ENCODE data around the gene NFYA.

The NFYA gene

DNA sequence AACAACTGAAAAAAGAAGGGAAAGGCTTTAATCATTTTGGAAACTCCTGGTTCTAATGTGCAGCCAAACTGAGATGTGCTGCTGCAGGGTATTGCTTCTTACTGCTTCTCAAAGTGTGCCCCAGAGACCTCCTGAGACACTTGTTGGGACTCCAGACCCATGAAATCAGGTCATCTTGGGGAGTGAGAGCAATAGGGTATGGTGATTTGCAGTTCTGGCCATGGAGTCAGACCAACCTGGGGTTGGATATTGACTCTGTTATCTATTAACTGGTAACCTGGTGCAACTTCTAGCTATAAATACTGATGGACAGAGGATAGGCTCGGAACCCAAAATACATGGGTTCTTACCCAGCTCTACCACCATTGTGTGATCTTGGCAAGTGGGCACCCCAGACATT lies 26.7 kb upstream of the NFYA start:
- no peak for DNase-seq (ENCODE audit: low read depth in 3 of 3)

DNA sequence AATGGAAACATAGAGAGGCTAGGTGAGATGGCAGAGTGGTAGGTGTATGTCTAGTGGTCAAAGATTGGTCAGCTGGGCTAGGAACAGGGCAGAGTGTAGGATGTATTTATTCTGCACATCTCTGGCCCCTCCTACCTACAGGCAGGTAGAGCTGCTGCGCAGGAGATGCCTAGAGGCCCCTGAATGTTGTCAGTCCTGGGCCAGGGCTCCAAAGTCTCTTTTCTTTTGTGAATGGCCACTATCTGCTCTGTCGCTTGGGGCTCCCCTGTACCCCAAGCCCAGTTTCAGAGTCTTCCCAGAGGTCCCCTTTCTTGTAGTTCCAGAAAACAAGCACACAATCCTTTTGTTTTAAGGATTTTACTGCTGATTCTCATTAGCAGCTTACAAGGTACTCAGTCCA lies 25.5 kb upstream of the NFYA start:
- DNase-seq (ENCODE audit: low read depth in 3 of 3), result no peak

DNA sequence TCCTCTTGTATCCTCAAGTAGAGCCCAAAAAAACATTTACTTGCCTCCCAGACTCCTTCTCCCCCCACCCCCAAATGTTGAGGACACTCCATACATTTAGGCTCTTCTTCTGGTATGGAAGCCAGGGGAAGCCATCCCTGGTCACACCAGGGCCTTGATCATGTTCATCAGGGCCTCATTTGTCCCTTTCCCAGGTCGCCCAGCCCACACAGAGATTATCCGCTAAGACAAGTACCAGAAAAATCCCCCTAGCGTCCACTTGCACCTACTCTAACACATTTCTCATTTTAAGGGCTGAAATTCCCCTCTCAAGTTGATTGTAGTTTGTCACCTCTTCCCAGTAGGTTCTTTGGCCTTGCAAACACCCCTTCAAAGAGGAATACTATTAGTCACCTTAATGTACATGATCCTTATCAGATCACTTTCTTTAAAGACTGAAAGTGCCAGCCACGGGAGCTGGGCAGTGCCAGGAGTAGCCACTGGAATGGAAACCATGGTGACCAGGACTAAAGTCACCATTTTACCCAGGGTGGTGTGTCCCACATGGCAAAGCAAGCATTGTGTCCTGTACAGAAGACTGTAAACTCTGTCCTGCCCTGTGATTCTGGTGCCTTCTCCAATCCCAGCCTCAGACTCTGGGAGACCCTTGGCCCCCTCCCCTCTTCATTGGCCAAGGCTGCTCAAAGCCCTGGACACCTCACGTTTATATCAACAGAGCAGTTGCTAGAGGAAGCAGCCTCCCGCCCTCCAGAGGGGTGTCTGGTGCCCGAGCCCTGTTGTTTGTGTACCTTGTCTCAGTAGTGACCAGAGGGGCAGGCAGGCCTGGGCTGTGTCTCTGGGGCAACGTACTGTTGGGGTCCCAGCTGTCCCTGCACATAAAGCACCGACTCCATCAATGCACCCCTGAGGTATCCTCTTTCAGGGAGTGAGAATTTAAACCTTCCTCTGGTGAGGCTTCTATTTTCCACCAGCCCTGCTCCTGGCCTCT lies 24.7 kb upstream of the NFYA start:
- DNase-seq (ENCODE audit: low read depth in 3 of 3), result no peak

DNA sequence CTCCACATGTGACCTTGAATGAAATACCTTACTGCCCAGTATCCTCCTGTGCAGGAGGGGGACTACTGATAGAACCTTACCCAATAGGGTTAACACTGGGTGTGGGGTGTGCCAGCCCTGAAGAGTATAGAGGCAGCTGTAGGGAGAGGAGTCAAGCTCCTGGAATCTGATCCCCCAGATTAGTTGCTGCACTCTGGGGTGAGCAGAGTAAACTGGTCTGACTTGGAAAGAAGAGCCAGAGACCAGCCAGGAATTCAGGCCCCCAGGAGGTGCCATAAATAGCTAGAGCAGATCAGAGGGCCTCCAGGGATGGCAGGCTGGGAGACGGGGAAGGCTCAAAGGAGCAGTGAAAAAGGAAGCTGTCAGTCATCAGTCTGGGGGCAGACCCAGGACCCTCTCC lies 23.3 kb upstream of the NFYA start:
- no peak for DNase-seq (ENCODE audit: low read depth in 3 of 3)

DNA sequence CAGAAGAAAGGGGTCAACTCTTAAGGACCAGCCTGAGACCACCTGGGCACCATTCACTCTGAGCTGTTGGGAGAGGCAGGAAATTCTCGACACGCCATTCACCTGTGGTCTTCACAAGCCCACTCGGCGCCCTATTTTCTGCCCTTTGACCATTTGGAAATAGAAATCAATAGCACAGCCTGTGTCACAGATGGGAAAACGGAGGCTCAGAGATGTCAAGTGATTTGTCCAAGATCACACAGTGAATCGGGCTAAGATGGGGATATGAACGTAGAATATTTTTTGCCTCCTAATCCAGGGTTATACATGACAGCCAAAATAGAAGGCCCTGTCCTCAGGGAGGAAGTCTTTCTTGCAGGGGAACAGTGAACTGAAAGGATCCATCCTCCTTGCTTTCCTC lies 22.8 kb upstream of the NFYA start:
- no peak for DNase-seq (ENCODE audit: low read depth in 3 of 3)

DNA sequence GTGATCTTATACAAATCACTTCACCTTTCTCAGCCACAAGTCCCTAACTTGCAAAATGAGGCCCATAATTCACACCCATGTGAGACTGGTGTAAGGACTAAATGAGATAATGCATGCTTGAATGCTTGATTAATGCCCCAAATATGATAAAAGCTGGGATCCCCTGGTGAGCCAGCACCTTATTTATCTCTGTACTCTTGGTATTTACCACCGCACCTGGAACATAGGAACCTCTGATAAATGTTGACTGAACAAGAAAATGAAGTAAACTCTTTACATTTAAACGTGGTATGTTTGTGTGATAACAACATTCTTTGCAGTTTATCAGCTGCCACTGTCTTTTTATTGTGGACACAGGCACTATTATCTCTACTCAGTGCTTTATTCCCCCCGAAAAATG lies 22.2 kb upstream of the NFYA start:
- no peak for DNase-seq (ENCODE audit: low read depth in 3 of 3)

DNA sequence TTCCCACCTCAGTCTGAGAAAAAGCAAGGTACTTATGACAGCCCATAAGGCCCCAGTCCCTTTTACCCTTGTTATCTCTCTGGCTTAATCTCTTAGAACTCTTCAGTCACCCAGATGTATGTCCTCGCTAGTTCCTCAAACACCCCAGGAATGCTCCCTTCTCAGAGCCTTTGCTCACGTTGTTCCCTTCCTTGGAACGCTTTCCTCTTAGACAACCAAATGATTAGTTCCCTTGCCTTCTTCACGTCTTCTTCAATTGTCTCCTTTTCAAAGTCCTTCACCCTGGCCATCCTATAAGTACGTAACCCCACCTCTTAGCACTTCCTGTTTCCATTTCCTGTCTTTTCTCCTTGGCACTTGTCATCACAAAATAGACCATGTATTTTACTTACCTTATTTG lies 20.9 kb upstream of the NFYA start:
- DNase-seq (ENCODE audit: low read depth in 3 of 3), result no peak

DNA sequence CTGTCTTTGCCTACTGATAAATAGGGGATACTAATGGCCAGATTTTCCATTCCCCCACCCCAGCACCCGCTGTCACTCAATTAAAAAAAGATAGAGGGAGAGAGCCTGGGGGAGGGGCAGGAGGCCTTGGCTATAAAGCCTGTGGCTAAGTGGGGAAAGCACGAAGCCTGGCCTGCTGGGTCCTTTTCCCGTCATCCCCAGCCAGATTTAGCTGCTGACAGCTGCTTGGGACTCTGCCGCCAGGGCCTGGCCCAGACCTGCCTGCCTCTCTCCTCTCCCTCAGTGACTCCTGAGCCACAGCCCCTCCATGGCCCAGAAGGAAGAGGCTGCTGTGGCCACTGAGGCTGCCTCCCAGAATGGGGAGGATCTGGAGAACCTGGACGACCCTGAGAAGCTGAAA lies 19.7 kb upstream of the NFYA start, which contains the start of gene APOBEC2:
TSS of gene APOBEC2 (plus strand) at position 162 of the 400 bp plus-strand sequence. CDS start at position 308, 146 bp downstream.
- no peak for DNase-seq (ENCODE audit: low read depth in 3 of 3)

DNA sequence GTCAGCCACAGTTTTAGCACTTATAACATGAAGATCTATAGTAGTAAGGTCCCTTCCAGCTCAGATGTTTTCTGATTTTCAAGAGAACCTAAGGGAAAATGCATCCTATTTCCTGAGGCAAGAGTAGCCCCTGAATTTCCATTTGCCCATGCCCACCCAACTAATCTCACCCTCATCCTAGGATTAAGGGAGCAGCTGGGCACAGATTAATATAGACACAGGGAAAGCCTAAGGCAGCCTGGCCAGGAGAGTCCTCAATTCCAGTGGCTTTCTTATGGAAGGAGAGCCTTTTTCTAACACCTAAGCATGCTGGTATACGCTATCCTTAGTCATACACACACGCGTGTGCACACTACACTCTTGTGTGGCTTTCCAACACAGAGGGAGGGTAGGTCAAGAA lies 18.3 kb upstream of the NFYA start:
- DNase-seq (ENCODE audit: low read depth in 3 of 3), result no peak

DNA sequence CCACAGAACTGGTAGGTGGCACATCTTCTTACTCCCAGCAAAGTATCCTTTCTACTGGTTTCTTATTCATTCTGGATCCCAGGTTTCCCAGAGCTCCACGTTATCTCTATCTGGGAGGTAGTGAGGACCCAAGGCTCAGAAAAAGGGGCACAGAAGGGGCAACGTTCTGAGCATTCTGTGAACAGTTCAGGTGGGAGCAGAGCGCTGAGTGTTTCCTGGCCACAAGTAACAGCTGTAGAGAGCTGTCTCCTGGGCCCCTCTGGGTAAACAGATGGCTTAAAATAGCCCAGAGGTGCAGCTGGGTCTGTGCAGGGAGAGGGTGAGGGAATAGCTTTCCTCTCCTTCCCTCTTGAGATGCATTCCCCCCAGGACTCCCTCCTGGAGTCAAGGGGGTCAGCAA lies 17.6 kb upstream of the NFYA start:
- DNase-seq (ENCODE audit: low read depth in 3 of 3), result no peak

DNA sequence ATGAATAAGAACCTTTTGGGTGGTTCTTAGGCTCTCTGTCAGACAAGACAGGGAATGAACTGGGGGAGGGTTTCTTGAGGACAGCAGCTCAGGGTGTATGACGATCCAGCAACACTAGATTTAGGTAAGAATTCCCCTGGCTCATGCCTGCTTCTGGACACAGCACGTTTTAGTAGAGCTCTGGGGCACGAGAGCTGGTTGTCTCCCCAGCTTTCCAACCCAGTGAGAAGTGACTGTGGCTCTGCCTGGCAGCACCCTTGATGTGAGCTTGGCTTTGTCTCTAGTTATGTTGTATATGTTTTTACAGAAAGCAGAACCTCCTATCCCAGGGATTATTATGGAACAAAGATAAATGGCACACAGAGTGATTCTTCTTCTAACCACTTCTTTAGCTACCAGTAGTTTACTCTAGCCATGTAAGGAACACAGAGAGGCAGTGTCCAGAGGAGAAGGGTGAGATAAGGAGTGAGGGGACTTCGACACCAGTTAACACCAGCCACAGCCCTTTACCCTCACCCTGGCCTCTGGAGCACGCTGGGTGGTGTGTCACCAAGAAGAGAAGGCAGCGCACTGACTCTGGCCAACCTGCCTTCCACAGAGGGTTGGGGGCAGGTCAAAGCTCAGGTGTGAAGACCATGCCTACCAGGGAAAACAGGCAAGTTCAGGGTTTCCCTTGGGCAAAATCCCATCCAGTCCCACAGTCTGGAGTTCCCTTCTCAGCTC lies 15.8 kb upstream of the NFYA start:
- DNase-seq (ENCODE audit: low read depth in 3 of 3), result no peak

DNA sequence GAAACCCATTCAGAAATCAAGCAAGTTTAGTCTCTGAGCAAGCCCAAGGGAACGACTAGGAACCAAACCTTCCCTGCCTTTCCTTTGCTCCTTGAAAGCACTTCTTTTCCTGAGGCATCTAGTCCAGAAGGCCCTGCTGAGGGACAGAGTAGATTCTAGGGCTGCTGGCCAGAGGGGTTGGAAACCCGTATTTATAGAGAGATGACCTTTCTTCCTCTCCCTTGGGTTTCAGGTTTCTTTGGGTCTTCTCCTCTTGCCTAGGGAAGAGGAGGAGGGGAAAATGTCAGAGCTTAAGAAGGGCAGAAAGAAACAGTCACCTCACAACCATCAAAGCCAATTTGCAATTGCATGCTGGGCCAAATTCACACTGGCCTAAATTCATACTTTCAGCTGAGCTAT lies 14.0 kb upstream of the NFYA start:
- DNase-seq (ENCODE audit: low read depth in 3 of 3), result no peak

DNA sequence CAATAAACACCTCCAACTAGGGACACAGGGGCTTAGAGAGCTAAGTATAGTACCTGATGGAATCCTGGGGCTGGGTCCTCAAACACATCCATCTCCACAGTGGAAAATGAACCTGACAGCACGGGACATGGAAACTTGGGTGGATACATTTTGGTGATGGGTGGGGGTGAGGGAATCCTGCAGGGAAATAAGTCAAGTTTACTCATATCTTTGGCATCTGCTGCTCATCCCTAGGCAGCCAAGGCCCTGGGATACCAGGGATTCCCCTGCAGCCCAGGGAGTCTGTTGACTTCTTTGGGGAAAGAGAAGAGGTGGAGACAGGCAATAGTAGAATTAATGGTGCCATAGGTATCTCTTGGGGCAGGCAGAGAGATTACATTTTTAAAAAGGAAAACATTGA lies 13.2 kb upstream of the NFYA start:
- no peak for DNase-seq (ENCODE audit: low read depth in 3 of 3)

DNA sequence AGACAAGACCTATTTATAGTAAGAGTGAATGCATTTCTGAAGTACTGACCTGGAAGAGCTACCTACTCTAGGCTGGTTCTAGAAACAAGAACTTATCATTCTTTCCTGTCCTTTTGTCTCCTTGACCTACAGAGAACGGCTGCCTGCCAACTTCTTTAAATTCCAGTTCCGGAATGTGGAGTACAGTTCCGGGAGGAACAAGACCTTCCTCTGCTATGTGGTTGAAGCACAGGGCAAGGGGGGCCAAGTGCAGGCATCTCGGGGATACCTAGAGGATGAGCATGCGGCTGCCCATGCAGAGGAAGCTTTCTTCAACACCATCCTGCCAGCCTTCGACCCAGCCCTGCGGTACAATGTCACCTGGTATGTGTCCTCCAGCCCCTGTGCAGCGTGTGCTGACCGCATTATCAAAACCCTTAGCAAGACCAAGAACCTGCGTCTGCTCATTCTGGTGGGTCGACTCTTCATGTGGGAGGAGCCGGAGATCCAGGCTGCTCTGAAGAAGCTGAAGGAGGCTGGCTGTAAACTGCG lies 11.5 kb upstream of the NFYA start:
- no peak for DNase-seq (ENCODE audit: low read depth in 3 of 3)

DNA sequence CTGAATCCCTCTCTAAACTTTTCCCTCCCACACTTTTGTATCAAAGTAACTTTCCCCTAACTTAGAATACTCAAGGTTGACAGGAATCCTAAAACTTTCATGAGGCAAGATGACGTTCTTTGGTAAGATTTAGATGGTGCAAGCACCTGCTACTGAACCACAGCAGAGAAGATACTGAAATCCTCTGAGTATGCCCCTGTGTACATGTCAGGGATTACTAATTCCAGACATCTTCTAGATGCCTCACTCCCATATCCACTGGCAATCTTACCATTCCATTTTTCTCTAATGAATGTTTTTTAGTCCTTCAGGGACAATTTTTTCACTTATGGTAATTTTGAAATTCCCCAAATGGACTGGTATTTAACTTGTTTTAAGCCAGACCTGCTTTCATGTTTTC lies 10.7 kb upstream of the NFYA start:
- DNase-seq (ENCODE audit: low read depth in 3 of 3), result no peak

DNA sequence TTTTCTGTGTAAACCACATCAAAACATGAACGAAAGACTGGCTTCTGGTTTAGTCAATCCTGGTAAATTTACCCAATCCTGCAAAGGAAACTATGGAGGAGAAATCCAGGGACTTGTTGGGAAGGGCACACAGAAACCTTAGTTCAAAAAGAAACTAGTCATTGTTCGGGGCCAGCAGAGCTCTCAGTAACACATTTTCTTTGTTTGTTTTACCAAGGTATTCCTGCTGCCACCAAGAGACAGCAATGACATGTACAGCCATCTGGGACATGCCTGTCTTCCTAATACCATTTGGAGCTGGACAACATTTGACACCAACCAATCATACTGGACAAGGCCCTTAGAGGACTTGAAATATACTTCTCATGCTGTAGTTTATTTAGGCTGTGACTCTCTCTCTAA lies 8.9 kb upstream of the NFYA start:
- DNase-seq (ENCODE audit: low read depth in 3 of 3), result no peak

DNA sequence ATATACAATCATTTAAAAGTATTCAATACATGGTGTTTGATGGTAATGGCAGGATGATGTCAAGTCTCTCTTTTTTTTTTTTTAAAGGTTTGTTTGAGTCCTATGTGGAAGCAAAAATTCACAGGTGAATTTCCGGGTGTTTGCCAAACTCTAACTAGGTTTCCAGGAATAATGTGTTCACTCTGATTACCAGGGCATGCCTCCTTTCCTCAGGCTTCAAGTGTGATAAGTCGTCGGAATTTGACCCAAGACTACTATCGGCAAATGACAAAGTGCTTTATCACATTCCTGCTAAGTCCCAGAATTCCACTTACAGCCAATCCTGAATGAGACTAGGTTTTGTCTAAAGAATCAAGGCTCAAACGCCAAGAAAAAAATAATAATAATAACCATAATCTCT lies 7.9 kb upstream of the NFYA start:
- no peak for DNase-seq (ENCODE audit: low read depth in 3 of 3)

DNA sequence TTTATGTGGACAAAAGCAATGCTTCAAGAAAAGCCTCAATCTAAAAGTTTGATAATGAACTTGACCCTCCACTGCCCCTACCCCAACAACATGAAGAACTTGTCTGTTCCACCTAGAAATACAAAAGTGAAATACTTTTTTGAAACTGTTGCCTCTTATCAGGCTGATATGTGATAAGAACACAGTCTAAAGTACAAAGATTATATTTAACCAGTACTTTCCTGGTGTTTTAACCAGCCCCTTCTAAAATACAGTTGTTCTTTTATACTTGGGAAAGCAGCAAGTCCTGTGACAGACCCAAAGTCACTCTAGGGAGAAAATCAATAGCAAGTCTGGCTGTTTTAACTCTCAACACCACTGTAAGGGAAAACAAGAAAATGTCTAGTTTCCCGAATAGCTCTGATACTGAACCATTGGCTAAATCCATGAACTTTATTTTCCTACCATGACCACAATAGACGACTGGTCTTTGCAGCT lies 7.2 kb upstream of the NFYA start:
- no peak for DNase-seq (ENCODE audit: low read depth in 3 of 3)

DNA sequence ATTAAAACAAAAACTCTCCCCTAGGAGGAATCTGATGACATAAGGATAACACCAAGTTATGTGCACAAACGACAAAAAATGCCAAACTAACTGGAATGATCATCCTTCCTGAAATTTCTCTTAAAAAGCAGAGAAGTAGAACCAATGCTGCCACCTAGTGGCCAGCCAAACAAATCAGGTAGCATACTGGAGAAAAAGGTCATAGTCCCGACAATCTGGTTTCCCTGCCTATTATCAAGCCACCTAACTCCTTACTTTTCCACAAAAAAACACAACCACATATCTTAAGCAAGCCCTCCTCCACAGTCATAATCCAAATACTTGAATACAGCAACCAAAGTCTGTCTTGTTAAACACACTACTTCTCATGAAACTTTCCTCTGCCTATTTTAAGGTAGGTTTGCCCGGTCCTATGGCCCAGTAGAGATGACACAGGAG lies 5.9 kb upstream of the NFYA start:
- DNase-seq (ENCODE audit: low read depth in 3 of 3), result peak in 2 of 3 experiments; percentile 26 to 47

DNA sequence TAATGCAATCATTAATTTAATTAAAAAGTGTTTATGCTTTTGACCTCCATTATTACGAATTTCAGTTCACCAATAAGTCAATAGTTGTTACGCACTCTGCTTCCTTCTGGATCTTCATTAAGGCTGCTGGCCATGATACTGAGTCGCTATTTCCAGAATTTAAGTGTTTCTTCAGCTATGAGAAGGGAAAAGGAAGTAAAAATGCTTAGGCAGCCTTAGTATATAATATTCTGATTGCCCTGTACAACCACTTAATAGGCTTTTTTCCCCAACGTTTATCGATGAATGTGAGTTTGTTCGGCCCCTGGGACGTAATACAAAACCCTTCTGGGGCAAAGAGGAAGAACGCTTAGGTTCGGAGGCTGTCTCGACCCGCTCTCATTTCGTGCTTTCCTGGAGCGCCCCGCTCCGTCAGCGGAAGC lies 1.3 kb upstream of the NFYA start:
- DNase-seq (ENCODE audit: low read depth in 3 of 3), result no peak

DNA sequence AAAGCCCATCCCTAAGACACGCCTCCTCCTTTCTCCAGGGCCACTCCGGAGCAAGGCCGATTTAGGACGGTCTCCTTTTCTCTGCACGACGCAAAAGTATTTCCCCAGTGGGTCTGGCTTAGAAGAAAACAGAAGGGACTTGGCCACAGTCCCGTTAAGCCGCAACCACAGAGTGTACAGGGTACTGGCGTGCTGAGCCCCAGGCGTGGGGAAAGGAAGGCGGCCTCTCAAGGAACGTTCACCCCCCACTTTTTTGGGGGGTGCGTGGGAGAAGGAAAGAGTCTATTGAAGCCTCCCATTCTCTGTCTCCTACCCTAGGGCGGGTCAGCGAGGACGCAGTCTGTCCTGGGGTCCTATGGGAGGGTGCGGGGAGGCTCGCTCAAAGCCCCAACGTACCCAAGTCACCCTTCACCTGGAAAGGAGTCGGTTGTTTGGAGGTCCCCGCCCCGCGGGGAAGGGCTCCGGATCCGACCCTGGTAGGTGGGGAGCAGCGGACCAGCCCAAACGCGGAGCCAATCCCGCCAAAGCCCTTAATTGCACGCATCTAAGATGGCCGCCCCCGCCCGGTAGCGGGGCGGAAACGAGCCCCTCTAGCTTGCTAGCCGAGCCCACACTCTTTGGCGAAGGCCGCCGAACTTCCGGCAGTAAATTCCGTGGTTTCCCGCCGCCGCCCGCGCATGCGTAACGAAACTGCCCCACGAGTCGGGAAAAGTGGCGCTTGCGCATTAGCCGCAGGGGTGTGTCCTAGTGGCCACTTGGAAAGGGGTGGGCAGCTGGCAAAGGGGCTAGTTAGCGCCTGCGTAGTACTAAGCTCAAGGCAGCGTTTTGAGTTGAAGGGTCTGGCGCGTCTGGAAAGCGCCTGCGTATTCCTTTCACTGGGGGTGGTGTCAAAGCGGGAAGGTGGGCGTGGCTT lies 595 bp upstream of the NFYA start, which contains the start of gene OARD1:
TSS of gene OARD1 (minus strand) at position 434 of the 913 bp plus-strand sequence. CDS start 722 bp downstream, outside the sequence.
- peak; percentile 99 to 100 (median 99) for DNase-seq (ENCODE audit: low read depth in 3 of 3)
